ENCODE measurements around the gene ZDHHC8. TPM values are rescaled to one million over a fixed set of nuclear protein-coding genes. Genes with fewer than 3 reads are reported as not detected.

The ZDHHC8 gene
- total and polyA plus RNA-seq, 2 donors (not counting 1 experiment from before 2014, with no cell fraction given), result 94.4 to 96.9 TPM

DNA sequence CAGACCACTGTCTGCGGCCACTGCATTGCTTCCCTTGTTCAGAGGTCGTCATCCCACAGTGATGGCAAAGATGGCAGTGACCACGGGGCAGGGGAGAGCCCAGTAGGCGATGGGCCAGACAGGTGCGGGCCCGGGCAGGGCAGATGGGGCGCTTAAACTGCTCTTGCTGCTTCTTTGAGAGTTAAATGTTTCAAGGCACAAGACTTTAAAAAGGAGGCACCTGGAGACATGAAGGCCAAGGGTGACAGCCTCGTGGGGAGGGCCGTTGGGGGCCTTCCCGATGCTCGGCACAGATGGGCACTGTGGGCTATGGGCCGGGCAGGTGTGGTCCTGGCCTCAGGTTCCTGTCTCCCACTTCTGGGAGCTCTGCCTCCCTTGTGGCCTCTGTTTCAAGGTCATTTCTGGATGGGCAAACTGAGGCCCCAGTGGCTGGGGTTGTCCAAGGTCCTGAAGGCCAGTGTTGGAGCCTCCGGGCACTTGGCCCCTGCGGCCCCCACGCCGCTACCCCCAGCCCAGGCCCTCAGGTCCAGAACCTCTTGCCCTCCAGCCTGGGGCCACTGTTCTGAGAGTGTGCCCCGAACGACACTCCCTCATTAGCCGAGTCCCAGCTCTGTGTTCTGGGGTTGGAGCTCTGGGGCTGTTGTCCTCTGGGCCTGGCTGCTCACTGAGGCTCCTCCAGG, 36.2 kb downstream of the ZDHHC8 start:
- H3K27me3 ChIP-seq (replicated peaks in 1 of 4; ENCODE audit: control extremely low read depth in 1 of 4, control insufficient read depth in 3 of 4, insufficient read depth in 4 of 4, low read length in 3 of 4), result no peaks in the 10 kb centered on the region
- H3K79me2 ChIP-seq (ENCODE audit: control insufficient read depth, insufficient read depth, low read length), result no peaks in the 10 kb centered on the region
- H3K4me1 ChIP-seq (ENCODE audit: control insufficient read depth in 2 of 2, insufficient read depth in 2 of 2, low read length in 2 of 2), result no peaks in the 10 kb centered on the region
- POLR2A ChIA-PET, result no interaction called here
- no peak overlapping the region for H3K27ac ChIP-seq (ENCODE audit: low read length in 2 of 2)
- CTCF ChIA-PET, result interaction anchor here (1.5 kb wide), 1 partner anchor 11 kb away, joined by 5 read pairs; no protein-coding TSS in a partner anchor
- no peak for TF ChIP-seq EZH2 (IDR thresholded peaks at IDR 0.05; ENCODE audit: borderline replicate concordance, insufficient read depth, low read depth, low read length, poor library complexity, severe bottlenecking)
- no peak for TF ChIP-seq CTCF (IDR thresholded peaks at IDR 0.05)
- no peaks in the 10 kb centered on the region for H3K9me3 Mint-ChIP-seq (ENCODE audit: insufficient read depth)
- no peaks in the 10 kb centered on the region for H3K36me3 ChIP-seq (replicated peaks in 1 of 2; ENCODE audit: control extremely low read depth in 1 of 2, control insufficient read depth in 1 of 2, extremely low read depth in 1 of 2, insufficient read depth in 2 of 2, low read length in 1 of 2)
- no peaks in the 10 kb centered on the region for H3K9me3 ChIP-seq (ENCODE audit: control extremely low read depth in 1 of 3, control insufficient read depth in 2 of 3, insufficient read depth in 1 of 3, low read length in 2 of 3)
- no peak overlapping the region for H3K4me3 ChIP-seq (ENCODE audit: control extremely low read depth in 1 of 5, extremely low read depth in 1 of 5, insufficient read depth in 1 of 5, low read depth in 2 of 5, low read length in 4 of 5)
- H3K27ac Mint-ChIP-seq, result no peak overlapping the region
- no peak overlapping the region for H3K4me2 ChIP-seq (replicated peaks; ENCODE audit: low read depth, low read length, poor library complexity, severe bottlenecking)
- peaks cover 3% of the 10 kb centered on the region for H3K27me3 Mint-ChIP-seq
- 89% methylated on average over 19 of the region's 19 CpGs for WGBS (ENCODE audit: insufficient coverage)
- H2AFZ ChIP-seq (ENCODE audit: insufficient read depth, low read depth, low read length, poor library complexity, severe bottlenecking), result no peak overlapping the region
- ATAC-seq (ENCODE audit: low read depth) (no peak), DNase-seq (no peak)
- no peak overlapping the region for H3K9ac ChIP-seq (ENCODE audit: low read length)
- intact Hi-C loops (cut with micrococcal nuclease), result loop anchor here (5.0 kb wide), 1 partner anchor 60 kb away; no protein-coding TSS in a partner anchor
- H4K20me1 ChIP-seq (ENCODE audit: control insufficient read depth, insufficient read depth, low read length, poor library complexity, severe bottlenecking), result no peaks in the 10 kb centered on the region
- no peak overlapping the region for H3K4me3 Mint-ChIP-seq
- H3K4me1 Mint-ChIP-seq, result no peaks in the 10 kb centered on the region

- Histone ChIP-seq H3K27me3 (replicated peaks in 1 of 4; ENCODE audit: control extremely low read depth in 1 of 4, control insufficient read depth in 3 of 4, insufficient read depth in 4 of 4, low read length in 3 of 4) (no peaks in the 10 kb centered on the region), H3K4me1 (ENCODE audit: control insufficient read depth in 2 of 2, insufficient read depth in 2 of 2, low read length in 2 of 2) (no peaks in the 10 kb centered on the region), H3K27ac (ENCODE audit: low read length in 2 of 2) (no peak overlapping the region), H3K36me3 (replicated peaks in 1 of 2; ENCODE audit: control extremely low read depth in 1 of 2, control insufficient read depth in 1 of 2, extremely low read depth in 1 of 2, insufficient read depth in 2 of 2, low read length in 1 of 2) (no peaks in the 10 kb centered on the region), H3K4me2 (replicated peaks; ENCODE audit: low read depth, low read length, poor library complexity, severe bottlenecking) (no peak overlapping the region), H3K79me2 (ENCODE audit: control insufficient read depth, insufficient read depth, low read length) (no peaks in the 10 kb centered on the region), H3K9ac (ENCODE audit: low read length) (no peak overlapping the region), H2AFZ (ENCODE audit: insufficient read depth, low read depth, low read length, poor library complexity, severe bottlenecking) (no peak overlapping the region), H4K20me1 (ENCODE audit: control insufficient read depth, insufficient read depth, low read length, poor library complexity, severe bottlenecking) (no peaks in the 10 kb centered on the region), H3K4me3 (ENCODE audit: control extremely low read depth in 1 of 5, extremely low read depth in 1 of 5, insufficient read depth in 1 of 5, low read depth in 2 of 5, low read length in 4 of 5) (no peak overlapping the region), H3K9me3 (ENCODE audit: control extremely low read depth in 1 of 3, control insufficient read depth in 2 of 3, insufficient read depth in 1 of 3, low read length in 2 of 3) (no peaks in the 10 kb centered on the region)
- H3K4me3 Mint-ChIP-seq, result no peak overlapping the region
- ATAC-seq (ENCODE audit: low read depth) (no peak), DNase-seq (no peak)
- CTCF ChIA-PET, result no interaction called here
- no peaks in the 10 kb centered on the region for H3K4me1 Mint-ChIP-seq
- intact Hi-C loops (cut with micrococcal nuclease), result loop anchor here (5.0 kb wide), 1 partner anchor 58 kb away; no protein-coding TSS in a partner anchor
- POLR2A ChIA-PET, result no interaction called here
- H3K9me3 Mint-ChIP-seq (ENCODE audit: insufficient read depth), result no peaks in the 10 kb centered on the region
- no peak overlapping the region for H3K27ac Mint-ChIP-seq
- peaks cover 3% of the 10 kb centered on the region for H3K27me3 Mint-ChIP-seq
- TF ChIP-seq CTCF (IDR thresholded peaks at IDR 0.05) (no peak), EZH2 (IDR thresholded peaks at IDR 0.05; ENCODE audit: borderline replicate concordance, insufficient read depth, low read depth, low read length, poor library complexity, severe bottlenecking) (no peak)
- 85% methylated on average over 8 of the region's 10 CpGs for WGBS (ENCODE audit: insufficient coverage)
These were observed 37.7 kb downstream of the ZDHHC8 start for GRCh38 chr22:20169253-20169822.

All from B cell (primary cell).